ENCODE data around the gene BCL2A1.
"Not testable (repeated sequence)": the region's sequence is repeated elsewhere in the genome, so short reads cannot be mapped to it uniquely, and the experiment has no call there.

BCL2A1 gene

GRCh38 chr15:79956354-79956939 is 14.5 kb downstream of the BCL2A1 start:
- DNase-seq = no peak

GRCh38 chr15:79954661-79955060 is 16.3 kb downstream of the BCL2A1 start:
- no peak for DNase-seq

GRCh38 chr15:79953951-79954444 is 17.0 kb downstream of the BCL2A1 start:
- DNase-seq = no peak

DNA sequence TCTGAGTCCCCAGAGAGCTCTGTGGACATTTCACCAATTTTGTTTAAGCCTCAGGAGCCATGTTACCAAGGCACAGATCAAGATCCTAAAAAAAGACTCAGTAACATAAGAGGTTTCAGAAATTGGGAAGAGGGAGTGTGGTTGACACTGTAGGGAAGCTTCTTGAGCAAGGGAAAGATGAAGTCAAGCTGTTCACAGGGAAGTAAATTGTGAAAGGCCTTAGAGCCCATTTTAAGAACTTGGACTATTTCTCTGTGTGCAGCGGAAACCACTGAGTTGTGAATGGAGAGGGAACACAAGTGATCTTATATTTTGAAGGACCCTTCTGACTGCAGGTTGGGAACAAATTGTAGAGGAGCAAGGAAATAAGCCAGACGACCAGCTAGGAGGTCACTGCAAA is 18.7 kb downstream of the BCL2A1 start:
- DNase-seq = no peak

DNA sequence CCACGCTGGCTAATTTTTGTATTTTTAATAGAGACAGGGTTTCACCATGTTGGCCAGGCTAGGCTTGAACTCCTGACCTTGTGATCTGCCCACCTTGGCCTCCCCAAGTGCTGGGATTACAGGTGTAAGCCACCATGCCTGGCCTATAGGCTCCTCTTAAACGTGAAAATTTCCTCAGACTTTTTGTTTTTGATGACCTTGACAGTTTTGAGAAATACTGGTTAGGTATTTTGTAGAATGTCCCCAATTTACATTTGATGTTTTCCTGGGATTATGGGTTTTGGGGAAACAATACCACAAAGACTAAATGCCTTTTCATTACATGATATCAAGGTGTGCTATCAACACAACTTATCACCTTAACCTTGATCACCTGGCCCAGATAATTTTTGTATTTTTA is 20.7 kb downstream of the BCL2A1 start:
- no peak for DNase-seq

GRCh38 chr15:79948761-79949160 is 22.2 kb downstream of the BCL2A1 start:
- no peak for DNase-seq

DNA sequence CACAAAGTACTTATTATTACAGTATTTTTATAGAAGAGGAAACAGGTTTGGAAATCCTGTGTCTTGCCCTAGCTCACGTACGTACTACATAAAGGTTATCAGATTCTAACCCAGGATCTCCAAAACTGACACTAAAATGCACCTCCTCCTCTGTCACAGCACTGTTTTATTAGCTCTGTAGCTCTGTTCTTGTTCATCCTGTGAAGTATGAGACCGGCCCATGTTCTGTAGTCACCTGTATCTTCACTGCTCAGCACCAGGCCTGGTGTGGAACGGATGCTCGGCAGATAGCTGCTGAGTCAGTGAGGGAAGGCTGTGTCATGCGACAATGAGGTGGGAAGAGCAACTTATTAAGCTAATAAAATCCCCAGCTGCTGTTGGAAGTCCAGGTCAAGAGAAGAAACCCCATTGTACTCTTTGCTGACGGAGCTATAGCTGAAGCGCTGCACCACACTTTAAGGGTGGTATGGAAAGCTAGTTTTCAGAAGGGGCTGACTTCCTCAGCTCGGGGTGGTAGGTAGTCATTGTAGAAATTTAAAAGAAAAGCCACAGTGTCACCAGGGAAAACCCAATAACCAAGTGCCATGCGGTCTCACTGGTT is 22.8 kb downstream of the BCL2A1 start:
- DNase-seq = peak; percentile 20

DNA sequence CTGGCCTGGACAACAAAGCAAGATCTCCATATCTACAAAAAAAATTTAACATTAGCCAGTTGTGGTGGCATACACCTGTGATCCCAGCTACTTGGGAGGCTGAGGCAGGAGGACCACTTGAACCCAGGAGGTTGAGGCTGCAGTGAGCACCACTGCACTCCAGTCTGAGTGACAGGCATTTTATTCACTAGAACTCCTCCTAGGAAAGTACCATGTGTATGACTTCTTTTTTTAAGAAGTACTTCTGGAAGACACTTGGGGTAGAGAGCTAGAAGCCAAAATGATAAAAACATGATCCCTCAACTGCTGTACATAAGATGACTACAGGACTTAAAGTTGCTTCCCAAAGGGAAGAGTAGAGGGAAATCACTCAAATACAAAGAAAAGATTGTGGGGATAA is 24.0 kb downstream of the BCL2A1 start:
- DNase-seq = no peak

DNA sequence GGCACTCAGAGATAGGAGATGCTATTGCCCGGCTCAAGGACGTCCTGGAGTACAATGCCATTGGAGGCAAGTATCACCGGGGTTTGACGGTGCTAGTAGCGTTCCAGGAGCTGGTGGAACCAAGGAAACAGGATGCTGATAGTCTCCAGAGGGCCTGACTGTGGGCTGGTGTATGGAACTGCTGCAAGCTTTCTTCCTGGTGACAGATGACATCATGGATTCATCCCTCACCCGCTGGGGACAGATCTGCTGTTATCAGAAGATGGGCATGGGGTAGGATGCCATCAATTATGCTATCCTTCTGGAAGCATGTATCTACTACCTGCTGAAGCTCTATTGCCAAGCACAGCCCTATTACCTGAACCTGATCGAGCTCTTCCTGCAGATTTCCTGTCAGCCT is 26.4 kb downstream of the BCL2A1 start:
- DNase-seq = no peak

- DNase-seq = peak; percentile 28
Observed at GRCh38 chr15:79943820-79944219, 27.2 kb downstream of the BCL2A1 start.

DNA sequence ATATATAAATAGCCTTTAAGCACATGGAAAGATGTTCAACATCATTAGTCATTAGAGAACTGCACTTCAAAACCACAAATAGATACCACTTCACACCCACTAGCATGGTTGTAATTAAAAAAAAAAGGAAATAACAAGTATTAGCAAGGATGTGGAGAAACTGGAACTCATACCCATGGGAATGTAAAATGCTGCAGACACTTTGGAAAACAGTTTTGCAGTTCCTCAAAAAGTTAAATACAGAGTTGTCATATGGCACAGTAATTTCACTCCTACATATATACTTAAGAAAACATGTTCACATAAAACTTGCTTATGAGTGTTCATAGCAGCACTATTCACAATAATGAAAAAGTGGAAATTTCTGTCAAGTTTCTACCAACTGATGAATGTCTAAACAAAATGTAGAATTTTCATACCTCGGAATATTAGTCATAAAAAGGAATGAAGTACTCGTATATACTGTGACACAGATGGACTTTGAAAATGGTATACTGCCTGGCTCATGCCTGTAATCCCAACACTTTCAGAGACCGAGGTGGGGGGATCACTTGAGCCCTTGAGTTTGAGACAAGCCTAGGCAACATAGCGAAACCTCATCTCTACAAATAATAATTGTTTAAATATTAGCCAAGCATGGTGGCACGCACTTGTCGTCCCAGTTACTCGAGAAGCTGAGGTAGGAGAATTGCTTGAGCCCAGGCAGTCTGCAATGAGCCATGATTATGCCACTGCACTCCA is 28.1 kb downstream of the BCL2A1 start:
- DNase-seq = no peak

- DNase-seq = no peak
Observed at GRCh38 chr15:79939399-79939798, 31.6 kb downstream of the BCL2A1 start.

- no peak for DNase-seq
Observed at GRCh38 chr15:79938143-79938542, 32.9 kb downstream of the BCL2A1 start.

GRCh38 chr15:79935556-79936201 is 35.3 kb downstream of the BCL2A1 start:
- DNase-seq = not testable (repeated sequence)

- no peak for DNase-seq
Observed at GRCh38 chr15:79933231-79933630, 37.8 kb downstream of the BCL2A1 start.

DNA sequence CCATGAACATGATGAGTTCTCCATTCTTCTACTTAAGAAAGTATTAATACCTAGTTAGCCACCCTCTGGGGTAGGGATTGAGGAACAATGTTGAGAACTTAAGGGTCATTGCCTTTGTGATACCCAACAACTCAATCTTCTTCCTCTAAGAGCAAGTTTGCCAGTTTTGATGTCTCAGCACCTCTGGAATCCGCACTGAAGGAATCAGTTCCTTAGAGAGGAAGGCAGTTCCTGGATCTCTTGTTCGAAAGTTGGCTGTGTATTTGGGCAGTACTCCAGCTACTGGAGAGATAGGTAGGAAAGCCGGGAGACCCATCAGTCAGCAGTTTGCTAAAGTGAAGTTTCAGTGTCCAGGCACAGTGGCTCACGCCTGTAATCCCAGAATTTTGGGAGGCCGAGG is 38.5 kb downstream of the BCL2A1 start:
- no peak for DNase-seq

- DNase-seq = no peak
Observed at GRCh38 chr15:79930516-79930915, 40.5 kb downstream of the BCL2A1 start.

DNA sequence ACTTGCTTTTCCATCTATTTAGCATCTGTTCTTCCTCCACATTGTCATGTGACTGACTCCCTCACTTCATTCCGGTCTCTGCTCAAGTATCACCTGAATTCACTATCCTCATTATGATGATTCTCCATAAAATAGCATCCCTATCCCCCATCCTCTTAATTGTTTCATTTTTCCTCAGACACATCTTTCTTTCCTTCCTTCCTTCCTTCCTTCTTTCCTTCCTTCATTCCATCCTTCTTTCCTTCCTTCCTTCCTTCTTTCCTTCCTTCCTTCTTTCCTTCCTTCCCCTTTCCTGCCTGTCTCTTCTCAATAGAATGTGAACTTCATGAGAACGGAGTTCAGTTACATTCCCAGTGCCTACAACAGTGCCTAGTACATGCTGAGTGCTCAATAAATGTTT is 41.6 kb downstream of the BCL2A1 start:
- no peak for DNase-seq

DNA sequence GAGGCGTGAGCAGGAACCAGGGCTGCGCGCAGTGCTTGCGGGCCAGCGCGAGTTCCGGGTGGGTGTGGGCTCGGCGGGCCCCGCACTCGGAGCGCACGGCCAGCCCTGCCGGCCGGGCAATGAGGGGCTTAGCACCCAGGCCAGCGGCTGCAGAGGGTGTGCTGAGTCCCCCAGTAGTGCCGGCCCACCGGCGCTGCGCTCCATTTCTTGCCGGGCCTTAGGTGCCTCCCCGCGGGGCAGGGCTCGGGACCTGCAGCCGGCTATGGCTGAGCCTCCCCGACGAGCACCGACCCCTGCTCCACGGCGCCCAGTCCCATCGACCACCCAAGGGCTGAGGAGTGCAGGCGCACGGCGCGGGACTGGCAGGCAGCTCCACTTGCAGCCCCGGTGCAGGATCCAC is 44.9 kb downstream of the BCL2A1 start:
- not testable (repeated sequence) for DNase-seq

GRCh38 chr15:79924379-79924778 is 46.6 kb downstream of the BCL2A1 start:
- no peak for DNase-seq

DNA sequence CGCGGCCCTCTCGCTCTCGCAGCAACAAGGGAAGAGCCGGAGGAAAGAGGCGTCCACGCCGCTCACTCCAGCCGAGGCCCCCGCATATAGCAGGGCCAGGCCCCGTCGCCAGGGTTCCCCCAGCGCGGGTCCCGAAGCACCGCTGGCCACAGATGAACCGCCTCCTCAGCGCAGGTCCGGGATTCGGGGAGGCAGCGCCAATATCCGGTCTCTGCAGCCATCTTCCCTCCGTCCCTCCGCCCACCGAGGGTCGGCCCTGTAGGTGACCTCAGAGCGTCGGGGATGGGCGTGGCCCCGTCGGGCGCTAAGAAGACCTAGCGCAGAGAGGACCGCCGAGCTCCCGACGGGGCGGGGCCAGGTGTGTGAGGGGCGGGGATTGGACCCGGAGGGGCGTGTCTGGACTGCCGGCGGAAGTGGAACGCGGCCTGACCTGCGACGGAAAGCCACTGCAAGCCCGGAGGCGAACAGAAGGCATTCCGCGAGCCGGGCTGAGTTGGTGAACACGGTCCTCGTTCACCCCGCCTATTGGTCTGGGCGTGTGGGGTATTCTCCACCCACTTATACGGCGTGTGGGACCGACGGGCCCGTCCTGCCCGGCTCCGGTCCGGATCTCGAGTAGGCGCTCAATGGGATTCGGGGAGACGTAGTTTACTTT is 47.4 kb downstream of the BCL2A1 start:
- DNase-seq = peak; percentile 100

DNA sequence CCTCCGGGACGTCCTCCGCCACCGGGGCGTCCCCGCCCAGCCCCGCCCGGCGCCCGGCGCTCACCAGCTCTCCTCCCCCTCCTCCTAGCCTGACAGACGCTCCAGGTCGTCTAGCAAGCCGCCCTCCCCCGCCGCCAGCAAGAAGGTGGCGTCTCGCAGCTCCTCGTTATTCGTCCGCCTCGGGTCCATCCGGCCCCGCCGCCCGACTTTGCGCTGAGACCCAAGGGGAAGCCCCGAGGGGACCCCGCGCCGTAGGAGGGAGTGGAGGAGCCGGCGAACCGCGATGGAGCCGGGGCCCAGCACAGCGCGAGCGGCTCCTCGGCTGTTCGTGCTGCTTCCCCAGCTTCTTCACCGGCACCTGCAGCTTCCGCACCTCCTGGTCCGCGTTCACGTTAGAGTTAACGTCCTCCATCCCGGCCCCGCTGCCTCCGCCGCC is 47.9 kb downstream of the BCL2A1 start:
- peak; percentile 77 for DNase-seq

- DNase-seq = no peak
Observed at GRCh38 chr15:79922512-79923078, 48.4 kb downstream of the BCL2A1 start.
